Fibroblast of lung (primary cell): Measurements from ENCODE around the gene ITFG1. TPM values are rescaled to one million over a fixed set of nuclear protein-coding genes. Genes with fewer than 3 reads are reported as not detected.
"Not testable (repeated sequence)": the region's sequence is repeated elsewhere in the genome, so short reads cannot be mapped to it uniquely, and the experiment has no call there.

Experiments used
- DNase-seq, 2 donors: peaks; one replicate each; pipeline versions ENCODE4 v3.0.0 to v3.0.0-alpha.2; 2010; ENCODE audit warnings: low read depth in 2 of 2
- H2AFZ ChIP-seq: 2 replicates; pipeline ENCODE4 v1.5.1; 2012; ENCODE audit warnings: low read length, control low read depth, inconsistent platforms
- H3K27ac ChIP-seq: 2 replicates; pipeline ENCODE4 v1.5.1; 2011; ENCODE audit warnings: low read length, control low read depth; ENCODE audit not compliant: insufficient read depth
- H3K27me3 ChIP-seq: 2 replicates; pipeline ENCODE4 v1.5.1; 2011; ENCODE audit warnings: mild to moderate bottlenecking, low read length; ENCODE audit not compliant: control insufficient read depth, insufficient read depth
- H3K36me3 ChIP-seq: 2 replicates; pipeline ENCODE4 v1.5.1; 2011; ENCODE audit warnings: low read length; ENCODE audit not compliant: control insufficient read depth, insufficient read depth
- H3K4me1 ChIP-seq: 2 replicates; pipeline ENCODE4 v1.5.1; 2011; ENCODE audit warnings: low read length; ENCODE audit not compliant: control insufficient read depth, insufficient read depth; ENCODE audit errors: extremely low read depth
- H3K4me2 ChIP-seq: 2 replicates; pipeline ENCODE4 v1.5.1; 2011; ENCODE audit warnings: low read length, control low read depth; ENCODE audit not compliant: insufficient read depth; ENCODE audit errors: extremely low read depth
- H3K4me3 ChIP-seq, 4 experiments: fragments of 200-600 bp in 1 of 4; sonication (generic) in 1 of 4; replicated peaks in 1 of 4; 2 replicates each; pipeline ENCODE4 v1.5.1; 2011 to 2016; ENCODE audit warnings: low read length in 4 of 4, low read depth in 3 of 4, mild to moderate bottlenecking in 3 of 4, control low read depth in 2 of 4, inconsistent platforms in 1 of 4, mixed read lengths in 1 of 4; ENCODE audit not compliant: insufficient read depth in 1 of 4; ENCODE audit errors: control extremely low read depth in 1 of 4
- H3K79me2 ChIP-seq: 2 replicates; pipeline ENCODE4 v1.5.1; 2012; ENCODE audit warnings: mild to moderate bottlenecking, low read length, inconsistent platforms; ENCODE audit not compliant: control insufficient read depth, insufficient read depth
- H3K9ac ChIP-seq: 2 replicates; pipeline ENCODE4 v1.5.1; 2011; ENCODE audit warnings: mild to moderate bottlenecking, low read length, control low read depth; ENCODE audit not compliant: insufficient read depth
- H3K9me3 ChIP-seq: 2 replicates; pipeline ENCODE4 v1.5.1; 2012; ENCODE audit warnings: low read depth, low read length; ENCODE audit not compliant: control insufficient read depth, insufficient read depth
- H4K20me1 ChIP-seq: 2 replicates; pipeline ENCODE4 v1.5.1; 2011; ENCODE audit warnings: low read length; ENCODE audit not compliant: control insufficient read depth, insufficient read depth; ENCODE audit errors: extremely low read depth
- CTCF ChIP-seq, 2 donors: IDR thresholded peaks in 1 of 2; conservative IDR thresholded peaks in 1 of 2; 1 replicate in 1 of 2; 2 replicates in 1 of 2; pipeline ENCODE4 v1.5.1; 2011 to 2012; ENCODE audit warnings: low read length in 2 of 2, control low read depth in 1 of 2, inconsistent platforms in 1 of 2, low read depth in 1 of 2, mild to moderate bottlenecking in 1 of 2
- EZH2 ChIP-seq: IDR thresholded peaks from 2 replicates; pipeline ENCODE4 v1.5.1; 2012; ENCODE audit warnings: low read length, control low read depth, mild to moderate bottlenecking; ENCODE audit errors: missing control alignments
- polyA plus RNA-seq, 2 donors: library from polyadenylated mRNA; depleted of rRNA in 1 of 2; stranded (reverse) in 1 of 2; unstranded in 1 of 2; fragments of >200 nt; gene quantifications; 2 replicates each; pipeline ENCODE4 v1.2.1, GENCODE V29; 2011 to 2012; ENCODE audit warnings: missing spikeins in 1 of 2
- total RNA-seq: library from RNA; depleted of rRNA; stranded (reverse); fragments of >200 nt; gene quantifications from 2 replicates; pipeline ENCODE4 v1.2.1, GENCODE V29; 2014

ITFG1 gene
- total and polyA plus RNA-seq, 2 donors (not counting 1 experiment from before 2014, with no cell fraction given), result 96.1 to 111 TPM

GRCh38 chr16:47182318-47182717, 278.5 kb downstream of the ITFG1 start:
- Histone ChIP-seq H3K9ac (no peak overlapping the region), H3K36me3 (no peaks in the 10 kb centered on the region), H2AFZ (no peak overlapping the region), H3K27me3 (no peaks in the 10 kb centered on the region), H3K27ac (no peak overlapping the region), H3K4me1 (no peaks in the 10 kb centered on the region), H3K4me2 (no peak overlapping the region), H4K20me1 (no peaks in the 10 kb centered on the region), H3K4me3 (no peak overlapping the region), H3K79me2 (no peaks in the 10 kb centered on the region), H3K9me3 (no peaks in the 10 kb centered on the region)
- TF ChIP-seq EZH2, result no peak
- TF ChIP-seq CTCF (conservative IDR thresholded peaks at IDR 0.05 in 1 of 2, IDR thresholded peaks at IDR 0.05 in 1 of 2; ENCODE audit: low read depth in 1 of 2, low read length in 2 of 2), result no peak
- no peak for DNase-seq

DNA sequence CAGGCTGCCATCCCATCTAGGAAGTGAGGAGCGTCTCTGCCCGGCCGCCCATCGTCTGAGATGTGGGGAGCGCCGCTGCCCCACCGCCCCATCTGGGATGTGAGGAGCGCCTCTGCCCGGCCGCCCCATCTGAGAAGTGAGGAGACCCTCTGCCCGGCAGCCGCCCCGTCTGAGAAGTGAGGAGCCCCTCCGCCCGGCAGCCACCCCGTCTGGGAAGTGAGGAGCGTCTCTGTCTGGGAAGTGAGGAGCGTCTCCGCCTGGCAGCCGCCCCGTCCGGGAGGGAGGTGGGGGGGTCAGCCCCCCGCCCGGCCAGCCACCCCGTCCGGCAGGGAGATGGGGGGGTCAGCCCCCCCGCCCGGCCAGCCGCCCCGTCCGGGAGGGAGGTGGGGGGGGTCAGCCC, 279.8 kb downstream of the ITFG1 start:
- H3K9ac ChIP-seq, H2AFZ ChIP-seq, H3K79me2 ChIP-seq, DNase-seq, H3K27me3 ChIP-seq, H3K4me2 ChIP-seq, H3K27ac ChIP-seq, H3K4me3 ChIP-seq, H4K20me1 ChIP-seq, H3K36me3 ChIP-seq, H3K9me3 ChIP-seq, H3K4me1 ChIP-seq: not testable (repeated sequence)

DNA sequence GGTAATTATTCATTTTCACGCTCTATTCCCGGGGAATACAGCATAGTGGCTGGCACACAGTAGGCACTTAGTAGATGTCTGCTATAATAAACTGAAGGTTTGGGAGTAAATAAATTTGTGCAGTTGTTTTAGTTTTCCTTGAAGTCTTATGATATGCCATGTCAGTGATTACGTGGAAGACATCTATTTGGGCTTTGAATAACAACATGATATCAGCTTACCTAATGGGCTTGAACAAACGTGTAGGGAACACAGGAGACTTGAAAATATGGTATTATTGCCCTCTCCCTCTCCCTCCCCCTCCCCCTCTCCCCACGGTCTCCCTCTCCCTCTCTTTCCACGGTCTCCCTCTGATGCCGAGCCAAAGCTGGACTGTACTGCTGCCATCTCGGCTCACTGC, 280.8 kb downstream of the ITFG1 start:
- Histone ChIP-seq H2AFZ (no peak overlapping the region), H3K27me3 (no peaks in the 10 kb centered on the region), H3K4me2 (no peak overlapping the region), H3K9ac (no peak overlapping the region), H3K4me1 (no peaks in the 10 kb centered on the region), H4K20me1 (no peaks in the 10 kb centered on the region), H3K27ac (no peak overlapping the region), H3K4me3 (no peak overlapping the region), H3K79me2 (no peaks in the 10 kb centered on the region), H3K9me3 (no peaks in the 10 kb centered on the region), H3K36me3 (no peaks in the 10 kb centered on the region)
- no peak for DNase-seq
- TF ChIP-seq EZH2 (no peak), CTCF (conservative IDR thresholded peaks at IDR 0.05 in 1 of 2, IDR thresholded peaks at IDR 0.05 in 1 of 2; ENCODE audit: low read depth in 1 of 2, low read length in 2 of 2) (no peak)
